Measurements from ENCODE around the gene KIZ. TPM values are rescaled to one million over a fixed set of nuclear protein-coding genes. Genes with fewer than 3 reads are reported as not detected.

Gene KIZ
- total RNA-seq, 4 donors from 2014 or later, result 23.2 to 58.7 (median 28.3) TPM

GRCh38 chr20:21102603-21103311 lies 23.1 kb upstream of the KIZ start:
- peaks cover 46 to 91% of the 10 kb centered on the region in 2 donors for H3K27me3 ChIP-seq
- no peak overlapping the region for H3K4me3 ChIP-seq
- peaks cover 0 to 24% of the 10 kb centered on the region in 2 donors for H3K4me1 ChIP-seq
- no peak overlapping the region for H3K27ac ChIP-seq
- DNase-seq, result no peak
- H3K9me3 ChIP-seq, result no peaks in the 10 kb centered on the region
- no peaks in the 10 kb centered on the region for H3K36me3 ChIP-seq
- no peak for TF ChIP-seq POLR2A (IDR thresholded peaks at IDR 0.05)
- TF ChIP-seq CTCF (IDR thresholded peaks at IDR 0.05), result no peak
- intact Hi-C loops (cut with DNase I; ENCODE audit: low total_unique reads), result no loop called here

- no peaks in the 10 kb centered on the region for H3K9me3 ChIP-seq
- no peak for TF ChIP-seq POLR2A (IDR thresholded peaks at IDR 0.05)
- H3K4me3 ChIP-seq, result no peak overlapping the region
- no peak overlapping the region for H3K27ac ChIP-seq
- H3K4me1 ChIP-seq, result peaks cover 0 to 24% of the 10 kb centered on the region in 2 donors
- no peak for DNase-seq
- intact Hi-C loops (cut with DNase I; ENCODE audit: low total_unique reads), result no loop called here
- H3K27me3 ChIP-seq, result peaks cover 46 to 83% of the 10 kb centered on the region in 2 donors
- no peaks in the 10 kb centered on the region for H3K36me3 ChIP-seq
These were observed 22.1 kb upstream of the KIZ start for GRCh38 chr20:21103582-21104465.

- H3K27me3 ChIP-seq, result peaks cover 40 to 77% of the 10 kb centered on the region in 2 donors
These were observed 21.5 kb upstream of the KIZ start for GRCh38 chr20:21104466-21104761.

GRCh38 chr20:21104921-21105320 lies 21.0 kb upstream of the KIZ start:
- no peak for TF ChIP-seq POLR2A (IDR thresholded peaks at IDR 0.05)
- TF ChIP-seq CTCF (IDR thresholded peaks at IDR 0.05), result no peak
- H3K4me3 ChIP-seq, result no peak overlapping the region
- H3K27ac ChIP-seq, result no peak overlapping the region
- no peak for DNase-seq
- H3K9me3 ChIP-seq, result no peaks in the 10 kb centered on the region
- intact Hi-C loops (cut with DNase I; ENCODE audit: low total_unique reads), result no loop called here
- no peaks in the 10 kb centered on the region for H3K36me3 ChIP-seq
- peaks cover 0 to 24% of the 10 kb centered on the region in 2 donors for H3K4me1 ChIP-seq
- H3K27me3 ChIP-seq, result peaks cover 35 to 74% of the 10 kb centered on the region in 2 donors

More at GRCh38 chr20:21104466-21104761, 21.5 kb upstream of the KIZ start:
- Histone ChIP-seq H3K9me3 (no peaks in the 10 kb centered on the region), H3K4me1 (peaks cover 0 to 24% of the 10 kb centered on the region in 2 donors), H3K27ac (no peak overlapping the region), H3K36me3 (no peaks in the 10 kb centered on the region), H3K4me3 (no peak overlapping the region)
- TF ChIP-seq CTCF (IDR thresholded peaks at IDR 0.05), result no peak
- TF ChIP-seq POLR2A (IDR thresholded peaks at IDR 0.05), result no peak
- intact Hi-C loops (cut with DNase I; ENCODE audit: low total_unique reads), result no loop called here
- no peak for DNase-seq

- peaks cover 28 to 67% of the 10 kb centered on the region in 2 donors for H3K27me3 ChIP-seq
- H3K36me3 ChIP-seq, result no peaks in the 10 kb centered on the region
- H3K27ac ChIP-seq, result no peak overlapping the region
- H3K9me3 ChIP-seq, result no peaks in the 10 kb centered on the region
- peaks cover 0 to 24% of the 10 kb centered on the region in 2 donors for H3K4me1 ChIP-seq
- intact Hi-C loops (cut with DNase I; ENCODE audit: low total_unique reads), result no loop called here
- no peak overlapping the region for H3K4me3 ChIP-seq
- DNase-seq, result no peak
- TF ChIP-seq CTCF (IDR thresholded peaks at IDR 0.05) (no peak), POLR2A (IDR thresholded peaks at IDR 0.05) (no peak)
These were observed 20.3 kb upstream of the KIZ start for GRCh38 chr20:21105429-21106170.
